Liver (tissue), 3 donors: Measurements from ENCODE around the gene PKP4.

Experiments used
- ATF3 ChIP-seq: IDR thresholded peaks from 2 replicates; pipeline ENCODE4 v1.6.1; 2016; ENCODE audit warnings: antibody characterized with exemption
- GABPA ChIP-seq, 2 donors: IDR thresholded peaks in 1 of 2; conservative IDR thresholded peaks in 1 of 2; 2 replicates each; pipeline ENCODE4 v1.6.1; 2016; ENCODE audit warnings: antibody characterized with exemption in 2 of 2, mild to moderate bottlenecking in 1 of 2, moderate library complexity in 1 of 2
- RAD21 ChIP-seq, 2 donors: IDR thresholded peaks; 2 replicates each; pipeline ENCODE4 v1.6.1; 2016; ENCODE audit warnings: antibody characterized with exemption in 2 of 2, mild to moderate bottlenecking in 2 of 2
- SP1 ChIP-seq: IDR thresholded peaks from 2 replicates; pipeline ENCODE4 v1.6.1; 2018; ENCODE audit warnings: antibody characterized with exemption, mild to moderate bottlenecking
- TAF1 ChIP-seq: conservative IDR thresholded peaks from 2 replicates; pipeline ENCODE4 v1.6.1; 2016; ENCODE audit warnings: antibody characterized with exemption, mild to moderate bottlenecking
- ZBTB33 ChIP-seq: IDR thresholded peaks from 2 replicates; pipeline ENCODE4 v1.6.1; 2016; ENCODE audit warnings: antibody characterized with exemption
- TF ChIP-seq, protein P1 (sequence below): fragments of 150-350 bp; IDR thresholded peaks from 2 replicates; pipeline ENCODE4 v1.5.1; 2017; ENCODE audit warnings: improper control_type of control experiment, low read depth, low read length; ENCODE audit not compliant: missing input control
- donor health status: healthy.
- donor health status: healthy.

DNA sequence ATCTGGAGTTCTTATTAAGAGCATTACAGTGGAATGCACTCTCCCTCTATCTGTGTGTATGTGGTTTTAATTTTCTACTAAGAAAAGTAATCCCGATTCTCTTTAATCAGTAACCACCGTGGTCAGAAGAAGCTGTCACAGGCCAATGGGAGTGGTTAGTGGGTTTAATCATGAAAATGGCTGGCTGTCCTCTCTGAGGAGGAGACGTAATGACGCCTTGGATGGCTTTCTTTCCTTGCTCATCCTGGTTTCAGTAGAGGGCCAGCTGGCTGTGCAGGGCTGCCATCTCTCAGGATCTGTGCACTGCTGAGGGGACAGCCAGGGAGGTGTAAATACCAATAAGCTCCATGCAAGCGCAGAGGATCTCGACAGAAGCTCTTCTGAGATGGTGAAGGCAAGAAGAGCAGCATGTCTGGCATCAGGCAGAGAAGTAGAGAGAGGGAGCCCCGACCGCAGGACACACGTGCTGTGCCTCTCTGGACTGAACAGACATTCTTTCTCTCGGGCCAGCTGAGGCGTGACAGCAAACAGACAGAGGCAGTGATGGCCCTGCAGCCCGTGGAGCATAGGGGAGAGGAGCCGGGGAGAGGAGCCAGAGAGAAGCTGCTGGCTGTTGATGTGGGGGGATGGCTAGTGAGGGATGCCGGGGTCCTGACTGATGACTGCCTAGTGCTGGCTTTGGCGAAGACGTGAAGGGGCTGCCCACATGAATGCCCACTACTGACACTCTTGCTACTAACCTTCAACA lies 273.3 kb downstream of the PKP4 start:
- TF ChIP-seq, protein P1, sequence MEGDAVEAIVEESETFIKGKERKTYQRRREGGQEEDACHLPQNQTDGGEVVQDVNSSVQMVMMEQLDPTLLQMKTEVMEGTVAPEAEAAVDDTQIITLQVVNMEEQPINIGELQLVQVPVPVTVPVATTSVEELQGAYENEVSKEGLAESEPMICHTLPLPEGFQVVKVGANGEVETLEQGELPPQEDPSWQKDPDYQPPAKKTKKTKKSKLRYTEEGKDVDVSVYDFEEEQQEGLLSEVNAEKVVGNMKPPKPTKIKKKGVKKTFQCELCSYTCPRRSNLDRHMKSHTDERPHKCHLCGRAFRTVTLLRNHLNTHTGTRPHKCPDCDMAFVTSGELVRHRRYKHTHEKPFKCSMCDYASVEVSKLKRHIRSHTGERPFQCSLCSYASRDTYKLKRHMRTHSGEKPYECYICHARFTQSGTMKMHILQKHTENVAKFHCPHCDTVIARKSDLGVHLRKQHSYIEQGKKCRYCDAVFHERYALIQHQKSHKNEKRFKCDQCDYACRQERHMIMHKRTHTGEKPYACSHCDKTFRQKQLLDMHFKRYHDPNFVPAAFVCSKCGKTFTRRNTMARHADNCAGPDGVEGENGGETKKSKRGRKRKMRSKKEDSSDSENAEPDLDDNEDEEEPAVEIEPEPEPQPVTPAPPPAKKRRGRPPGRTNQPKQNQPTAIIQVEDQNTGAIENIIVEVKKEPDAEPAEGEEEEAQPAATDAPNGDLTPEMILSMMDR: no peak
- TF ChIP-seq SP1 (no peak), GABPA (IDR thresholded peaks at IDR 0.05 in 1 of 2, conservative IDR thresholded peaks at IDR 0.05 in 1 of 2) (no peak), RAD21 (IDR thresholded peaks at IDR 0.05) (no peak), ATF3 (no peak), TAF1 (no peak), ZBTB33 (no peak)
